ENCODE measurements around the gene PIP4K2C.
"Not testable (repeated sequence)": the region's sequence is repeated elsewhere in the genome, so short reads cannot be mapped to it uniquely, and the experiment has no call there.

The PIP4K2C gene

GRCh38 chr12:57609781-57610553 lies 19.0 kb downstream of the PIP4K2C start:
- DNase-seq (ENCODE audit: low spot score): no peak

- DNase-seq (ENCODE audit: low spot score): no peak
Observed at GRCh38 chr12:57610554-57611107, 19.6 kb downstream of the PIP4K2C start.

- peak; percentile 33 for DNase-seq (ENCODE audit: low spot score)
Observed at GRCh38 chr12:57611108-57611826, 20.3 kb downstream of the PIP4K2C start, which contains the start of gene ARHGEF25. Gene ARHGEF25, plus strand, starts transcription at chr12:57611435. Its CDS starts 460 bp downstream, at chr12:57611895.

- DNase-seq (ENCODE audit: low spot score): no peak
Observed at GRCh38 chr12:57611827-57612710, 21.1 kb downstream of the PIP4K2C start.

GRCh38 chr12:57612711-57613426 lies 21.9 kb downstream of the PIP4K2C start:
- DNase-seq (ENCODE audit: low spot score): no peak

GRCh38 chr12:57613427-57614109 lies 22.6 kb downstream of the PIP4K2C start:
- DNase-seq (ENCODE audit: low spot score): no peak

GRCh38 chr12:57614178-57614947 lies 23.4 kb downstream of the PIP4K2C start:
- DNase-seq (ENCODE audit: low spot score): no peak

GRCh38 chr12:57614948-57615500 lies 24.0 kb downstream of the PIP4K2C start:
- DNase-seq (ENCODE audit: low spot score): no peak

GRCh38 chr12:57615637-57616036 lies 24.6 kb downstream of the PIP4K2C start:
- no peak for DNase-seq (ENCODE audit: low spot score)

- DNase-seq (ENCODE audit: low spot score): no peak
Observed at GRCh38 chr12:57616383-57617101, 25.6 kb downstream of the PIP4K2C start.

- no peak for DNase-seq (ENCODE audit: low spot score)
Observed at GRCh38 chr12:57617942-57618341, 26.9 kb downstream of the PIP4K2C start.

- not testable (repeated sequence) for DNase-seq (ENCODE audit: low spot score)
Observed at GRCh38 chr12:57618431-57618830, 27.4 kb downstream of the PIP4K2C start.

- DNase-seq (ENCODE audit: low spot score): no peak
Observed at GRCh38 chr12:57618966-57619433, 28.0 kb downstream of the PIP4K2C start.

GRCh38 chr12:57619434-57620244 lies 28.6 kb downstream of the PIP4K2C start:
- no peak for DNase-seq (ENCODE audit: low spot score)

GRCh38 chr12:57620245-57620935 lies 29.4 kb downstream of the PIP4K2C start:
- no peak for DNase-seq (ENCODE audit: low spot score)

- DNase-seq (ENCODE audit: low spot score): no peak
Observed at GRCh38 chr12:57620936-57621496, 30.0 kb downstream of the PIP4K2C start.

Data from CD4-positive, alpha-beta T cell treated with Interleukin-2 at 100 ng/mL for 4 hours (primary cell).